ENCODE measurements around the gene TSPEAR.

DNA sequence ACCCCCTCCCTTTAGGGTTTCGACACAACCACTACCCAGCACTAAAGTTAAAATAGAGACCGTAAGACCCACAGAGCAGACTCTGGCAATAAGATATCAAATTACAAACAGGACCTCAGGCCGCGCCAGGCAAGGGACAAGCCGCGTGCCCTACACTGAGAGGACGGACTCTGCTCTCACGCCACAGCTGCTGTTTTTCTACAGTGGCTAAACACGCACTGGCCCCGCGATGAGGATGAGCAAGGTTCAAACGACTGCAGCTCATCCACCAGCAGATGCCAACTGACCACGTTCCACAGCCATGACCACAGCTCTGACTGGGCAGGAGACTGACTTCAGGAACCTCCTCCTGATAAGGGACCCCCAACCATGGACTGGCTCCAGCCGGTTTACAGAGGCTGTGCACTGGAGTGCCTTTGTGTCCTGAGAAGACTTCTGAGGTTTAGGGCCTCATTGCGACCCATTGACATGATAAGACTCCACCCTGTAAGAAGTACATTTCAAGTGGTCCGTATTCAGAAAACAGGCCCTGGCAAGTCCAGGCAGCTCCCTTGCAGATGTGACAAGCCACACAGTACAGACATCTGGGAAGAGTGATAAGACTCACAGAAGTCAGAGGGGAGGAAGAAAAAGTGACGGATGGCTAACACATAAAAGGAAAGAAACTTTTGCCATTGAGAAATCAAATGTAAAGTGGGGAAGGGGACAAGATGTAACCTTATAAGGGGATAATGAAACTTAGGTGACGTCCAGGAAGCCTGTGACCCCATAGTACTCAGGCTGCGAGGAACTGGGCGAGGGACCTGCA is 117.6 kb downstream of the TSPEAR start:
- TF ChIP-seq, protein P1, sequence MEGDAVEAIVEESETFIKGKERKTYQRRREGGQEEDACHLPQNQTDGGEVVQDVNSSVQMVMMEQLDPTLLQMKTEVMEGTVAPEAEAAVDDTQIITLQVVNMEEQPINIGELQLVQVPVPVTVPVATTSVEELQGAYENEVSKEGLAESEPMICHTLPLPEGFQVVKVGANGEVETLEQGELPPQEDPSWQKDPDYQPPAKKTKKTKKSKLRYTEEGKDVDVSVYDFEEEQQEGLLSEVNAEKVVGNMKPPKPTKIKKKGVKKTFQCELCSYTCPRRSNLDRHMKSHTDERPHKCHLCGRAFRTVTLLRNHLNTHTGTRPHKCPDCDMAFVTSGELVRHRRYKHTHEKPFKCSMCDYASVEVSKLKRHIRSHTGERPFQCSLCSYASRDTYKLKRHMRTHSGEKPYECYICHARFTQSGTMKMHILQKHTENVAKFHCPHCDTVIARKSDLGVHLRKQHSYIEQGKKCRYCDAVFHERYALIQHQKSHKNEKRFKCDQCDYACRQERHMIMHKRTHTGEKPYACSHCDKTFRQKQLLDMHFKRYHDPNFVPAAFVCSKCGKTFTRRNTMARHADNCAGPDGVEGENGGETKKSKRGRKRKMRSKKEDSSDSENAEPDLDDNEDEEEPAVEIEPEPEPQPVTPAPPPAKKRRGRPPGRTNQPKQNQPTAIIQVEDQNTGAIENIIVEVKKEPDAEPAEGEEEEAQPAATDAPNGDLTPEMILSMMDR (conservative IDR thresholded peaks at IDR 0.05 in 1 of 2, IDR thresholded peaks at IDR 0.05 in 1 of 2; ENCODE audit: low read depth in 1 of 2, low read length in 2 of 2): no peak
- no peak for TF ChIP-seq EZH2 (IDR thresholded peaks at IDR 0.05; ENCODE audit: low read length, missing control alignments)

All from fibroblast of lung (primary cell).